ENCODE measurements around the gene SORBS1.

SORBS1 gene

GRCh38 chr10:95388539-95388938, 172.6 kb downstream of the SORBS1 start:
- peak overlapping the region; percentile 35; the same call in 1 of the 2 replicates for H3K27ac ChIP-seq

GRCh38 chr10:95388109-95388471, 173.1 kb downstream of the SORBS1 start:
- TF ChIP-seq ZFX (IDR thresholded peaks at IDR 0.05) (no peak), CTCF (conservative IDR thresholded peaks at IDR 0.05) (no peak)
- peak overlapping the region; percentile 35; the same call in 1 of the 2 replicates for H3K27ac ChIP-seq

More at GRCh38 chr10:95388539-95388938, 172.6 kb downstream of the SORBS1 start:
- no peak for TF ChIP-seq ZFX (IDR thresholded peaks at IDR 0.05)
- no peak for TF ChIP-seq CTCF (conservative IDR thresholded peaks at IDR 0.05)

- no peak overlapping the region for H3K27ac ChIP-seq
- TF ChIP-seq ZFX (IDR thresholded peaks at IDR 0.05): no peak
- no peak for TF ChIP-seq CTCF (conservative IDR thresholded peaks at IDR 0.05)
These were observed 177.0 kb downstream of the SORBS1 start for GRCh38 chr10:95384011-95384704.

DNA sequence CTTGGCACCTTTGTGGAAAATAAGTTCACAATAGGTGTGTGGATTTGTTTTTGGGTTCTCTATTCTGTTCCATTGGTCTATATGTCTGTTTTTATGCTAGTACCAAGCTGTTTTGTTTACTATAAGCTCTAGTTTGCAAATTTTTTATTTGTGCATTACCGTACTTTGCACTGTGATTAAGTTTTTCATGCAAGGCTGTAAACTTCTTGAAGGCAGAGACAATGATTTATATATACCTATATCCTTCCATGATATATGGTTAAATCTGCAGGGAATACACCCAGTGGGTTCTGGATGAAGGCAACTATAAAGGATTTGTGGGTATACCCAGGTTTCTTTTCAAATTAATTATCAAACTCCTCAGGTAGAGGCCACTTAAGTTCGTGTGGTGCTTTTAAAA, 178.6 kb downstream of the SORBS1 start:
- no peak overlapping the region for H3K27ac ChIP-seq

DNA sequence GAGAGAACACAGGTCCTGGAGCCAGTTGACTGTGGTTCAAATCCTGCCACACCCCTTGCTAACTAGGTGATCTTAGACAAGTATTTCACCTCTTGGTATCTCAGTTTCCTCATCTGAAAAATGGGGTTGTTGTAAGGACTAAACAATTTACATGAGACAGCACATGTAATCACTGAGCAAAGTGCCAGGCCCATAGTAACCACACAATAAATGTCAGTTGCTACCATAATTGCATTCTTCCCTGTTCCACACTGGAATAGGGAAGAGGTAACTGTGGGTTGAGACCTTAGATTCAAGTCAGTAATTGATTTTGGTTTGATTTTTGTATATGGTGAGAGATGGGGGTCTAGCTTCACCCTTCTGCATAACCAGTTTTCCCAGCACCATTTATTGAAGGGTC, 179.0 kb downstream of the SORBS1 start:
- TF ChIP-seq ZFX (IDR thresholded peaks at IDR 0.05) (no peak), CTCF (conservative IDR thresholded peaks at IDR 0.05) (no peak)
- H3K27ac ChIP-seq: no peak overlapping the region

More for the DNA sequence above, 178.6 kb downstream of the SORBS1 start:
- TF ChIP-seq CTCF (conservative IDR thresholded peaks at IDR 0.05): no peak
- TF ChIP-seq ZFX (IDR thresholded peaks at IDR 0.05): no peak

- TF ChIP-seq ZFX (IDR thresholded peaks at IDR 0.05): no peak
- TF ChIP-seq CTCF (conservative IDR thresholded peaks at IDR 0.05): no peak
- no peak overlapping the region for H3K27ac ChIP-seq
These were observed 183.2 kb downstream of the SORBS1 start for GRCh38 chr10:95377950-95378349.

GRCh38 chr10:95375418-95375817, 185.8 kb downstream of the SORBS1 start:
- H3K27ac ChIP-seq: no peak overlapping the region
- TF ChIP-seq ZFX (IDR thresholded peaks at IDR 0.05) (no peak), CTCF (conservative IDR thresholded peaks at IDR 0.05) (no peak)

Measured in C4-2B (cell line).